Right atrium auricular region (tissue), 2 donors: ENCODE results near the gene S1PR5. TPM values are rescaled to one million over a fixed set of nuclear protein-coding genes. Genes with fewer than 3 reads are reported as not detected.

Experiments
- DNase-seq: peaks from one replicate; pipeline ENCODE4 v3.0.0-alpha.2; 2019; ENCODE audit warnings: low spot score
- H3K27ac ChIP-seq, 2 donors: fragments of 200-600 bp; sonication (generic); 1 replicate in 1 of 2; 2 replicates in 1 of 2; pipeline ENCODE4 v1.5.1; 2016 to 2019
- H3K27me3 ChIP-seq, 2 donors: fragments of 200-600 bp; sonication (generic); one replicate each; pipeline versions ENCODE4 v1.5.1 to v1.6.0; 2017 to 2019
- H3K36me3 ChIP-seq: fragments of 200-600 bp; sonication (generic); one replicate; pipeline ENCODE4 v1.5.1; 2016
- H3K4me1 ChIP-seq, 2 donors: fragments of 200-600 bp; sonication (generic); one replicate each; pipeline versions ENCODE4 v1.5.1 to v1.6.0; 2017 to 2019
- H3K4me3 ChIP-seq, 2 donors: fragments of 200-600 bp; sonication (generic); 1 replicate in 1 of 2; 2 replicates in 1 of 2; pipeline ENCODE4 v1.5.1; 2017 to 2019; ENCODE audit warnings: mild to moderate bottlenecking in 1 of 2, moderate library complexity in 1 of 2
- H3K9me3 ChIP-seq, 2 donors: fragments of 200-600 bp; sonication (generic); one replicate each; pipeline ENCODE4 v1.5.1; 2019
- CTCF ChIP-seq, 2 donors: fragments of 200-600 bp; sonication (generic); IDR thresholded peaks; one replicate each; pipeline ENCODE4 v1.5.1; 2019; ENCODE audit warnings: antibody characterized with exemption in 2 of 2
- total RNA-seq, 2 donors: library from RNA; depleted of rRNA; stranded (reverse); fragments of >200 nt; gene quantifications; one replicate each; pipeline ENCODE4 v1.1.0, GENCODE V29; 2016

The S1PR5 gene
- total RNA-seq, 2 donors from 2014 or later: 0.12 to 0.59 TPM

GRCh38 chr19:10508036-10508435 lies 9.2 kb downstream of the S1PR5 start:
- TF ChIP-seq CTCF (IDR thresholded peaks at IDR 0.05): no peak
- Histone ChIP-seq H3K4me3 (no peak overlapping the region), H3K9me3 (no peaks in the 10 kb centered on the region), H3K36me3 (no peaks in the 10 kb centered on the region), H3K27me3 (no peaks in the 10 kb centered on the region), H3K4me1 (no peaks in the 10 kb centered on the region), H3K27ac (no peak overlapping the region)
- no peak for DNase-seq

- no peak overlapping the region for H3K4me3 ChIP-seq
- H3K4me1 ChIP-seq: peaks cover 0 to 11% of the 10 kb centered on the region in 2 donors
- H3K9me3 ChIP-seq: no peaks in the 10 kb centered on the region
- no peaks in the 10 kb centered on the region for H3K36me3 ChIP-seq
- TF ChIP-seq CTCF (IDR thresholded peaks at IDR 0.05): peak; percentile 61 to 82
- H3K27me3 ChIP-seq: no peaks in the 10 kb centered on the region
- DNase-seq: peak; percentile 76
- no peak overlapping the region for H3K27ac ChIP-seq
Observed at GRCh38 chr19:10505583-10506229, 11.5 kb downstream of the S1PR5 start.

- no peak for TF ChIP-seq CTCF (IDR thresholded peaks at IDR 0.05)
- DNase-seq: peak; percentile 60
- Histone ChIP-seq H3K27ac (peak within 1 kb of the TSS; percentile 99), H3K4me1 (peaks cover 0 to 36% of the 10 kb centered on the region in 2 donors), H3K4me3 (peak within 1 kb of the TSS; percentile 99), H3K27me3 (no peaks in the 10 kb centered on the region), H3K36me3 (peaks cover 18% of the 10 kb centered on the region), H3K9me3 (no peaks in the 10 kb centered on the region)
Observed at GRCh38 chr19:10503002-10503789, 14.1 kb downstream of the S1PR5 start, which contains the start of gene KEAP1. Gene KEAP1, minus strand, starts transcription at chr19:10503356. Its CDS starts 3,323 bp downstream, at chr19:10500033.

- peak; percentile 93 for DNase-seq
- Histone ChIP-seq H3K27ac (peak overlapping the region; percentile 99), H3K4me3 (peak overlapping the region; percentile 99), H3K27me3 (no peaks in the 10 kb centered on the region), H3K9me3 (no peaks in the 10 kb centered on the region), H3K36me3 (peaks cover 19% of the 10 kb centered on the region), H3K4me1 (peaks cover 0 to 36% of the 10 kb centered on the region in 2 donors)
- TF ChIP-seq CTCF (IDR thresholded peaks at IDR 0.05): no peak
Observed at GRCh38 chr19:10502524-10503001, 14.7 kb downstream of the S1PR5 start.

- TF ChIP-seq CTCF (IDR thresholded peaks at IDR 0.05): no peak
- DNase-seq: peak; percentile 76
- Histone ChIP-seq H3K27me3 (no peaks in the 10 kb centered on the region), H3K9me3 (no peaks in the 10 kb centered on the region), H3K27ac (peak overlapping the region; percentile 99), H3K4me3 (peak overlapping the region; percentile 99), H3K4me1 (peaks cover 0 to 36% of the 10 kb centered on the region in 2 donors), H3K36me3 (peaks cover 22% of the 10 kb centered on the region)
Observed at GRCh38 chr19:10501971-10502523, 15.2 kb downstream of the S1PR5 start.
